Adrenal gland (tissue), 5 donors: ENCODE results near the gene NTRK1.

Experiments used
- CTCF ChIP-seq, 6 experiments: fragments of 450-650 bp in 4 of 6; fragments of 200-600 bp in 2 of 6; sonication (generic) in 1 of 6; IDR thresholded peaks; 1 replicate in 5 of 6; 2 replicates in 1 of 6; pipeline versions ENCODE4 v1.5.1 to v1.8.0; 2016 to 2021; ENCODE audit warnings: antibody characterized with exemption in 6 of 6, mild to moderate bottlenecking in 2 of 6, moderate library complexity in 1 of 6
- POLR2A ChIP-seq, 2 donors: fragments of 450-650 bp; IDR thresholded peaks; one replicate each; pipeline ENCODE4 v1.6.1; 2017; ENCODE audit warnings: antibody characterized with exemption in 2 of 2, mild to moderate bottlenecking in 2 of 2, moderate library complexity in 1 of 2
- donor health status: DM: no; HTN: no; CAD: no.

- no peak for TF ChIP-seq POLR2A (IDR thresholded peaks at IDR 0.05)
- TF ChIP-seq CTCF (IDR thresholded peaks at IDR 0.05): no peak
Observed at GRCh38 chr1:156880473-156880872, 19.8 kb downstream of the NTRK1 start.
